Activated CD8-positive, alpha-beta memory T cell treated with anti-CD3 and anti-CD28 coated beads, Interleukin-2, amount 10 ng/mL, durations not matched to agents 7 days and 5 days (primary cell): ENCODE measurements around the gene TMCO4. TPM values are rescaled to one million over a fixed set of nuclear protein-coding genes. Genes with fewer than 3 reads are reported as not detected.
"Not testable (repeated sequence)": the region's sequence is repeated elsewhere in the genome, so short reads cannot be mapped to it uniquely, and the experiment has no call there.

Source experiments
- ATAC-seq: fragments of 150-1000 bp; cut with Tn5 transposase; one replicate; pipeline ENCODE4 v1.10.0; 2021; ENCODE audit warnings: moderate library complexity
- CTCF ChIA-PET: fragments of 350-600 bp; sonication (Branson Sonifier 250); formaldehyde crosslinking; loops from one replicate; lab custom pipeline; 2021; ENCODE audit warnings: antibody characterized with exemption; lab: Charles Lee
- DNase-seq: peaks from one replicate; pipeline ENCODE4 v3.0.0-alpha.2; 2020
- H3K27ac Mint-ChIP-seq: one replicate; pipeline ENCODE4 v1.8.0; 2021; ENCODE audit warnings: mild to moderate bottlenecking, mixed read lengths
- H3K27me3 Mint-ChIP-seq: one replicate; pipeline ENCODE4 v1.8.0; 2021; ENCODE audit warnings: mixed read lengths
- H3K36me3 Mint-ChIP-seq: one replicate; pipeline ENCODE4 v1.8.0; 2021; ENCODE audit warnings: mild to moderate bottlenecking, mixed read lengths
- H3K4me1 Mint-ChIP-seq: one replicate; pipeline ENCODE4 v1.8.0; 2021; ENCODE audit warnings: mixed read lengths
- H3K4me3 Mint-ChIP-seq: one replicate; pipeline ENCODE4 v1.8.0; 2021; ENCODE audit warnings: mild to moderate bottlenecking, moderate library complexity, mixed read lengths
- H3K9me3 Mint-ChIP-seq: one replicate; pipeline ENCODE4 v1.8.0; 2022; ENCODE audit warnings: low read depth, mixed read lengths
- total RNA-seq, 2 experiments: library from RNA; stranded (reverse); gene quantifications; one replicate each; pipeline ENCODE4 v1.2.3, GENCODE V29; 2021

Gene TMCO4
- total RNA-seq, 2 experiments from 2014 or later = 18.4 to 18.6 TPM

DNA sequence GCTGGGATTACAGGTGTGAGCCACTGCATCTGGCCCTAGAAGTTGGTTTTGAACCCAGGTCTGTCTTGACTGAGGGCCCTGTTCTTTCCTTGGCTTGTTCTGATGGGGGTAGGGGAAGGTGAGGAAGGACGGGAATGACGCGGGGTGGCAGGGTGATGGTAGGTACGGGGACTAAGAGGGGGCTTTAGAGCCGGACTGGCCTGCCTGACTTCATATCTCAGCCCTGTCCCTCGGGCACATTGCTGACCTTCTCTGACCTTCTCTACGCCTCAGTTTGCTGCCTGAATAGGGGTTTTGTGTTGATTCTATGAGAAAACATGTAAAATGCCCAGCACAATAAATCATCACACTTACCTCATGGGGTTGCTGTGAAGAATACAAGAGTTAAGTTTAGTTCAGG is 8.6 kb upstream of the TMCO4 start:
- H3K27ac Mint-ChIP-seq = no peak overlapping the region
- CTCF ChIA-PET = interaction anchor here (1.4 to 1.6 kb wide), 2 partner anchors 93 to 147 kb away, joined by 4 to 5 read pairs; no protein-coding TSS in a partner anchor

DNA sequence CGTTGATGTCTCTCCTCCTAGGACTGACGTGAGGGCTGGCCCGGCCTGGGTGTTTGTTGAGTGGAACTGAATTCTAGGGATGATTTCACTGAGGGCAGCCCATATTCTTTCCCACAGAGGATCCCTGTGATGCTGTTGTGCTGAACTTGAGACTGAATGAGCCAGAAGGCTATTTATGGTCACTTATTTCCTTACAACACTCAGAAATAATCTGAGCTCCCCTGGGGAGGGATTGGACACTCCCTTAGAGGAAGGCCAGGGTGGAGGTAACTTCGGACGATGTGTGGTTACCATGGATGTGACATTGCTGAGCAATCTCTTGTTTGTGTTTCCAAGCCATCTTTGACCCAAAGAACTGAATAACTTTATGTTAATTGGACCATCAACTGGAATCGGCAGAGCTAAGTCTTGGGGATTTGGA is 5.1 kb upstream of the TMCO4 start:
- H3K4me1 Mint-ChIP-seq = peaks cover 10% of the 10 kb centered on the region
- H3K36me3 Mint-ChIP-seq = no peaks in the 10 kb centered on the region
- no peak overlapping the region for H3K4me3 Mint-ChIP-seq
- no peak for DNase-seq
- no peaks in the 10 kb centered on the region for H3K9me3 Mint-ChIP-seq
- CTCF ChIA-PET = interaction anchor here (1.1 kb wide), 1 partner anchor 8 kb away, joined by 3 read pairs; no protein-coding TSS in a partner anchor
- ATAC-seq = no peak
- H3K27ac Mint-ChIP-seq = no peak overlapping the region
- H3K27me3 Mint-ChIP-seq = peaks cover 8% of the 10 kb centered on the region

More for the DNA sequence above, 8.6 kb upstream of the TMCO4 start:
- H3K4me1 Mint-ChIP-seq = no peaks in the 10 kb centered on the region
- no peak overlapping the region for H3K4me3 Mint-ChIP-seq
- no peaks in the 10 kb centered on the region for H3K36me3 Mint-ChIP-seq
- H3K27me3 Mint-ChIP-seq = peaks cover 7% of the 10 kb centered on the region
- DNase-seq (no peak), ATAC-seq (no peak)
- no peaks in the 10 kb centered on the region for H3K9me3 Mint-ChIP-seq

DNA sequence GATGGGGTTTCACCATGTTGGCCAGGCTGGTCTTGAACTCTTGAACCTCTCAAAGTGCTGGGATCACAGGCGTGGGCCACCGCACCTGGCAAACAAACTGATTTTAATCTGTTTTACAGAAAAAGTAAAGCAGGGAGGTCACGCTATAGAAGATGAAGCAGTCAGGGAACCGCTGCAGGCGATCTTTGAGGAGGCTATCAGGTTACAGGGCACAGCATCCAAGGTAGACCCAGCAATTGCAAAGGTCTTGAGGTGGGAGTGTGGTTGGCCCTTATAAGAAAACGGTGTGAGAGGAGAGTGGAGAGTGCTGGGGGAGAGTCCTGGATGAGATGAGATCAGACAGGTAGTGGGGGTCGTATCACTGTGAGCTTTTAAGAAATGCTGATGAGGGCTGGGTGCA is 2.6 kb upstream of the TMCO4 start:
- no peaks in the 10 kb centered on the region for H3K36me3 Mint-ChIP-seq
- DNase-seq = no peak

DNA sequence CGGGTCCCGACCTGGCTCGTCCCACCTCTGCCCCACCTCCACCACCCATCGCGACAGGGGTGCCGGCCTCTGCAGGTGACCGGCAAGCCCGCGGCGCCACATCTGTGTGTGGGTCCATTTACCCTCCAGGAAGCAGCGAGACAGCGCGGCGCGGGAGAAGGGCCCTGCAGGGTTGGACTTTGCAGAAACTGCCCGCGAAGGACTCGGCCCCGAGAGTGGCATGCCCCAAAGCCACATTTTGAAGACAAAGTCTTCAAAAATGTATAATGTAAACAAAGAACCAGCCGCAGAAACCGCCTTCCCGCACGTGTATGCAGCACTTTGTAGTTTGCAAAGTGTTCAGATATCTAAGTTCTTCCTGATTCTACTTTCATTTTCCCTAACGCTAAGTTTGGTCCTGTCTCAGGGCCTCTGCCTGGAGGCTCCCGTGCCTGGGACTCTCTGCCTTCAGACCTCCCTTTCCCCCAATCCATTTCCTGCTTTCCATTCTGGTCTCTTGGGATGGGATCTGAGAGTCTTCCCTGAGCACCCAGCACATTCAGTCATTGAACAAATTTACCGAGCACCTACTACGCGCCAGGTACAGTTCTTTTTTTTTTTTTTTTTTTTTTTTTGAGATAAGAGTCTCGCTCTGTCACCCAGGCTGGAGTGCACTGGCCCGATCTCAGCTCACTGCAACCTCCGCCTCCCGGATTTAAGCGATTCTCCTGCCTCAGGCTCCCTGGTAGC is 524 bp upstream of the TMCO4 start:
- Mint-ChIP-seq H3K36me3 (peaks cover 2% of the 10 kb centered on the region), H3K4me3 (peak overlapping the region; percentile 83)

More for the DNA sequence above, 2.6 kb upstream of the TMCO4 start:
- Mint-ChIP-seq H3K27ac (no peak overlapping the region), H3K4me3 (no peak overlapping the region), H3K27me3 (peaks cover 6% of the 10 kb centered on the region), H3K4me1 (peaks cover 19% of the 10 kb centered on the region), H3K9me3 (no peaks in the 10 kb centered on the region)
- CTCF ChIA-PET = interaction anchor here (1.5 to 1.6 kb wide), 2 partner anchors 9 to 12 kb away, joined by 3 to 4 read pairs; no protein-coding TSS in a partner anchor
- no peak for ATAC-seq

DNA sequence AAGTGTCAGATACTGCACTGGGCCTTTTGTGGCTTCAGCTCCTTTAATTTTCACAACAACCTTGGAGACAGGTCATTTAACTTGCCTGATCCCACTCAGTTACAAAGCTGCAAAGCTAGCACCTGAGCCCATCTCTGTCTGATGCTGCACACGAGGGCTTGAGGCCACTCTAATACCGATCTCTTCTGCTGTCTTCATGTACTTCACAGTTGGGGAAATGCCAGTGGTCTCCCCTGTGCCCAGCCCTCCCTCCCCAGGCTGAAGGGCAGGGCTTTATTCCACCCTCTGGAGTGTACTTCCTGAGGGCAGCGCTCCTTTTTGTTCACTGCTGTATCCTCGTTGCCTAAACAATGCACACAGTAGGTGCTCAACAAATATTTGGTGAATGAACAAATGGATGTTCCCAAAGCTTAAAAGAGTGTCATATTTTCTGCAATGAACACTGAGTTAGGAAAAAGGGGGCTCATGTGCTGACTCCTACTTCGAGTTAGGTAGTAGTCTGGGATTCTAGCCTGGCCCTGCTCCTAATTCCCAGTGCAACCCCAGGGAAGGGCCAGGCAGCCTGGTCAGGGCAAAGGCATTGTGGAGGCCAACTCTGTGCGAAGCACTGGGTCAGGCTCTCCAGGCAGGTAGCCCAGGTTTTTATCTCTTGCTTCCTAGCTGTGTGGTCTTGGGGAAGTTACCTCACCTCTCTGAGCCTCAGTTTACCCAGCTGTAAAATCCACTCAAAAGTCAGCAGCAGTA is 1.1 kb downstream of the TMCO4 start:
- CTCF ChIA-PET = interaction anchor here (1.0 to 1.4 kb wide), 3 partner anchors 13 to 88 kb away, joined by 3 to 4 read pairs (median 3); no protein-coding TSS in a partner anchor
- Mint-ChIP-seq H3K9me3 (no peaks in the 10 kb centered on the region), H3K4me1 (peaks cover 24% of the 10 kb centered on the region), H3K4me3 (peak overlapping the region; percentile 71), H3K36me3 (peaks cover 7% of the 10 kb centered on the region), H3K27me3 (peaks cover 3% of the 10 kb centered on the region), H3K27ac (peak overlapping the region; percentile 79)
- ATAC-seq (no peak), DNase-seq (no peak)

More for the DNA sequence above, 524 bp upstream of the TMCO4 start:
- H3K9me3 Mint-ChIP-seq = no peaks in the 10 kb centered on the region
- H3K4me1 Mint-ChIP-seq = peaks cover 19% of the 10 kb centered on the region
- DNase-seq (peak; percentile 68), ATAC-seq (peak; percentile 64)
- H3K27me3 Mint-ChIP-seq = peaks cover 6% of the 10 kb centered on the region
- CTCF ChIA-PET = interaction anchor here (0.7 to 1.5 kb wide), 3 partner anchors 9 to 354 kb away, joined by 3 read pairs; no protein-coding TSS in a partner anchor
- H3K27ac Mint-ChIP-seq = peak overlapping the region; percentile 82

DNA sequence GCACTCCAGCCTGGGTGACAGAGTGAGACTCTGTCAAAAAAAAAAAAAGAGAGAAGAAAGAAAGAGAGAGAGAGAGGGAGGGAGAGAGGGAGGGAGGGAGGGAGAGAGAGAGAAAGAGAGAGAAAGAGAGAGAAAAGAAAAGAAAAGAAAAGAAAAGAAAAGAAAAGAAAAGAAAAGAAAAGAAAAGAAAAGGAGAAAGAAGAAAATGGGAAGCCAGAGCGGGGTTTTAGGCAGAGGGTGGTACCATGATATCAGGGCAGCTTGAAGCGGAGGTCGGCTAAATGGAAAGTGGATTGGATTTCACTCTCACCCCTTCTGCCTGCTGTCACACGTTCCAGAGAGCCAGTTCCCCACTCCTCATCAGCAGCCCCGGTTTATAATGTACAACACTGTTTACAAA is 1.9 kb downstream of the TMCO4 start:
- peaks cover 24% of the 10 kb centered on the region for H3K4me1 Mint-ChIP-seq
- ATAC-seq = no peak

DNA sequence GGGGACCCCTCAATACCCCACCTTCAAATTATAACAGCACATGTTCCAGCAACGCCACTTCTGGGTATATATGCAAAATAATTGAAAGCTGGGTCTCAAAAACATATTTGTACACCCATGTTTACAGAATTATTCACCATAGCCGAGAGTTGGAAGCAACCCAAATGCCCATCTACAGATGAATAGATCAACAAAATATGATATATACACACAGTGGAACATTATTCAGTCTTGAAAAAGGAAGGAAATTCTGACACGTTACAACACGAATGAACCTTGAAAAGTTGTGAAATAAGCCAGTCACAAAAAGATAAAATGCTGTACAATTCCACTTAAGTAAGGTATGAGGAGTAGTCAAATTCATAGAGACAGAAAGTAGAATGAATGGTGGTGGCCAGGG is 5.1 kb downstream of the TMCO4 start:
- ATAC-seq (no peak), DNase-seq (no peak)
- Mint-ChIP-seq H3K9me3 (no peaks in the 10 kb centered on the region), H3K4me1 (peaks cover 15% of the 10 kb centered on the region), H3K27ac (no peak overlapping the region), H3K36me3 (peaks cover 26% of the 10 kb centered on the region), H3K4me3 (no peak overlapping the region), H3K27me3 (no peaks in the 10 kb centered on the region)
- CTCF ChIA-PET = interaction anchor here (2.4 kb wide), 1 partner anchor 13 kb away, joined by 5 read pairs; no protein-coding TSS in a partner anchor

More for the DNA sequence above, 1.9 kb downstream of the TMCO4 start:
- DNase-seq = no peak
- Mint-ChIP-seq H3K9me3 (no peaks in the 10 kb centered on the region), H3K27me3 (peaks cover 3% of the 10 kb centered on the region), H3K36me3 (peaks cover 12% of the 10 kb centered on the region), H3K27ac (no peak overlapping the region), H3K4me3 (peak overlapping the region; percentile 0)
- CTCF ChIA-PET = interaction anchor here (1.0 to 1.4 kb wide), 3 partner anchors 13 to 87 kb away, joined by 3 to 4 read pairs (median 3); no protein-coding TSS in a partner anchor

DNA sequence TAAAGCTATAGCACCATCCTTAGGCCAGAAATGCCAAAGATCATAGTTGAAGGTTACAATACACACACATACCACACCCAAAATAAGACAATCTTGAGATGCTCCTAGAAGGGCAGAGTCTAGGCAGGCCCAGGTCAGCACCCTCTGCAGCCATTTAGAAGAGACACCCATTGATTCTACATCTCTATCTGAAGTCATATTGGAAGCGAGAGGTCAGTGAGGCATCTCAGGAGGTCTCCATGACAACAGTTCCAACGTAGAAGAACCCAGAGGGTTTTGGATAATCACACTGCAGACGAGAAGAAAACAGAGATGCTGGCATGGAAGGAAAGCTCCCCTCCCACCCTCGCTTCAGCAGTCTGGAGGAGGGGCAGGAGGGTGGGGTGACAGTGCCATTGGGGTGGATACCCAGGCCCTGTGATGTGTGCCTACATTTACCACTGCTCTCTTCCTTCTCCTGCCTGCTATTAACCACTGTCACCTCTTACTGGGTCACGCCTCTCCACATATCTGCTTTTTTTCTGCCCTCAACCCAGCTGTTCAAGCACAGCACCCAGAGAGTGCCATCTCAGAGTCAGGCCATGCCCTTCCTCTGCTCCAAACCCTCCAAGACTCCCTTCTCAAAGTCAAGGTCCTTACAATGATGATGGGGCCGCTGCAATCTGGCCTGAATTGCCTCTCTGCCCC is 6.2 kb downstream of the TMCO4 start:
- Mint-ChIP-seq H3K4me3 (no peak overlapping the region), H3K27me3 (no peaks in the 10 kb centered on the region), H3K27ac (no peak overlapping the region), H3K4me1 (peaks cover 7% of the 10 kb centered on the region), H3K9me3 (no peaks in the 10 kb centered on the region), H3K36me3 (peaks cover 26% of the 10 kb centered on the region)
- DNase-seq = no peak
- no peak for ATAC-seq
- CTCF ChIA-PET = no interaction called here

DNA sequence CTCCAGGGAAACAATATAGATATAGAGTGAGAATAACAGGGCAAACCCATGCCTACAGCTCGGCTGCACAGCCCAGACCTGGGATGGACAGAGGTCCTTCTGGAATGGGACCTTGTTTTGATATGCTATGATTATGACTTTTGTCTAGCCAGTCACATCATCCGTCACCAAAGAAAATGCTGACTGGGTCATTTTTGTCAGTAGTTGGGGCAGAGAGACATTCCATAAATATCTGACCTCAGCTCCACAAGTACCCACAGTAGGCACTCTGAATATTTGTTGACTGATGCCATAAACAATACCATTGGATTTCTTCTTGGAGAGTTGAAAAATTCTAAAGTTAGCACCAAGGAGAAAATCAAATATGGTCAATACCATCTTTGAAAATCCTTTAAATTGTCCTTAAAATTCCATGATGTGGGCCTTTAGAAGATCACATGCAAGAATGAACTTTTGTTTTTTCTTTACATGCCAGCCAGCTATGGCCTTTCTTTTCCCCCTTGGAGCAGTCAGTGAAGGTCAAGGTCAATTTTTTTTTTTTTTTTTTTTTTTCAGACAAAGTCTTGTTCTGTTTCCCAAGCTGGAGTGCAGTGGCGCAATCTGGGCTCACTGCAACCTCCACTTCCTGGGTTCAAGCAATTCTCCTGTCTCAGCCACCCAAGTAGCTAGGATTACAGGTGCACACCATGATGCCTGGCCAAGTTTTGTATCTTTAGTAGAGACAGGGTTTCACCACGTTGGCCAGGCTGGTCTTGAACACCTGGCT is 7.3 kb downstream of the TMCO4 start:
- no peak overlapping the region for H3K4me3 Mint-ChIP-seq
- no peak for DNase-seq
- no peak overlapping the region for H3K27ac Mint-ChIP-seq
- peaks cover 26% of the 10 kb centered on the region for H3K36me3 Mint-ChIP-seq
- ATAC-seq = no peak
- H3K9me3 Mint-ChIP-seq = no peaks in the 10 kb centered on the region
- H3K4me1 Mint-ChIP-seq = peaks cover 5% of the 10 kb centered on the region
- CTCF ChIA-PET = no interaction called here
- H3K27me3 Mint-ChIP-seq = no peaks in the 10 kb centered on the region

DNA sequence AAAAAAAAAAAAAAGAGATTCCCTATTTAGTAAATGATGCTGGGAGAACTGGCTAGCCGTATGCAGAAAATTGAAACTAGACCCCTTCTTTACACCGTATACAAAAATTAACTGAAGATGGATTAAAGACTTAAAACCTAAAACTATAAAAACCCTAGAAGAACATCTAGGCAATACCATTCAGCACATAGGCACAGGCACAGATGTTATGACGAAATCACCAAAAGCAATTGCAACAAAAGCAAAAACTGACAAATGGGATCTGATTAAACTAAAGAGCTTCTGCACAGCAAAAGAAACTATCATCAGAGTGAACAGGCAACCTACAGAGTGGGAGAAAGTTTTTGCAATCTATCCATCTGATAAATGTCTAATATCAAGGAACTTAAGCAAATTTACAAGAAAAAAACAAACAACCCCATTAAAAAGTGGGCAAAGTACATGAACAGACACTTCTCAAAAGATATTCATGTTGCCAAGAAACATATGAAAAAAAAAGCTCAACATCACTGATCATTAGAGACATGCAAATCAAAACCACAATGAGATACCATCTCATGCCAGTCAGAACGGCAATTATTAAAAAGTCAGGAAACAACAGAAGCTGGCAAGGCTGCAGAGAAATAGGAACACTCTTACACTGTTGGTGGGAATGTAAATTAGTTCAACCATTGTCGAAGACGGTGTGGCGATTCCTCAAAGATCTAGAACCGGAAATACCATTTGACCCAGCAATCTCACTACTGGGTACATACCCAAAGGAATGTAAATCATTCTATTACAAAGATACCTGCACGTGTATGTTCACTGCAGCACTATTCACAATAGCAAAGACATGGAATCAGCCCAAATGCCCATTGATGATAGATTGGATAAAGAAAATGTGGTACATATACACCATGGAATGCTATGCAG is 9.4 kb downstream of the TMCO4 start:
- peaks cover 28% of the 10 kb centered on the region for H3K36me3 Mint-ChIP-seq
- CTCF ChIA-PET = interaction anchor here (1.0 kb wide), 1 partner anchor 11 kb away, joined by 3 read pairs; no protein-coding TSS in a partner anchor
- H3K27me3 Mint-ChIP-seq, H3K9me3 Mint-ChIP-seq, H3K4me3 Mint-ChIP-seq, H3K4me1 Mint-ChIP-seq, ATAC-seq, DNase-seq, H3K27ac Mint-ChIP-seq: not testable (repeated sequence)

DNA sequence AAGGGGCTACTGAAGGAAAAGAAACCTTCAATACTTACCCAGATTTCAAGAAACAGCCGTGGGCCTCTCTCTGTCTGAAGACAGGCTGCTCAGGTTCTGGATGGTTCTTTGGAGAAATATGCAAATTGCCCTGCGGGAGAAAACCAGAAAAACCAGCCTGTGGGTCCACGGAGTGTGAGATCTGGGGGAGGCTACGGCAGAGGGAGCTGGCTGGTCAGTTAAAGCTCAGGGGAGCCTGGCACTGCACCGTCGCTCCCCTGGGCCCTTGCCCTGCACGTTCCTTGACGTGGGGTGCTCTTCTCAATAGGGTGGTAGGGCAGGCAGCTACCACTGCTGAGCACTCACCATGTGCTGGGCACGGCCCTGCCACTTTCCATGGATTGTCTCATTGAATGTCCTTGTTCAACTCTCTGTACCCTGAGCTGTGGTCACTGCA is 12.7 kb downstream of the TMCO4 start:
- Mint-ChIP-seq H3K4me3 (no peak overlapping the region), H3K27ac (no peak overlapping the region), H3K4me1 (no peaks in the 10 kb centered on the region), H3K9me3 (no peaks in the 10 kb centered on the region), H3K36me3 (peaks cover 17% of the 10 kb centered on the region), H3K27me3 (no peaks in the 10 kb centered on the region)
- DNase-seq = no peak
- CTCF ChIA-PET = interaction anchor here (1.3 kb wide), 1 partner anchor 125 kb away, joined by 4 read pairs; no protein-coding TSS in a partner anchor
- no peak for ATAC-seq
